HG03280 (cell line): ENCODE results near the gene ALDH2.
A peak's percentile ranks its signal among the peaks of the same experiment; 100 is the strongest.
"Not testable (repeated sequence)": the region's sequence is repeated elsewhere in the genome, so short reads cannot be mapped to it uniquely, and the experiment has no call there.

ENCODE experiments used
- ATAC-seq: cut with Tn5 transposase; IDR thresholded peaks from one replicate; pipeline ENCODE4 v1.9.1; 2021; ENCODE audit warnings: mild to moderate bottlenecking, moderate library complexity; ENCODE audit not compliant: unreplicated experiment

ALDH2 gene

GRCh38 chr12:111825509-111825908 lies 58.8 kb downstream of the ALDH2 start:
- ATAC-seq: no peak

DNA sequence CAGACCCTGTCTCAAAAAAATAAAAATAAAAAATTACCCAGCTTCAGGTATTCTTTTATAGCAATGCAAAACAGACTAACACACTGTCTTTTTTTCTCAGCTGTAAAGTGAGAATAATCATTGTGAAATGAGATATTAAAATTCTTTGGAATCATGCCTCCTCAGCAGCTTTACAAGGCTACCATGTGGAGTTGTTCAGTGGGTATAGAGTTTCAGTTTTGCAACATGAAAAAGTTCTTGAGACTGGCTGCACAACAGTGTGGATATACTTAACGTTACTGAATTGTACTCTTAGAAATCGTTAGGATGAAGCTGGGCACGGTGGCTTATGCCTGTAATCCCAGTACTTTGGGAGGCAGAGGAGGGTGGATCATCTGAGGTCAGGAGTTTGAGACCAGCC lies 59.6 kb downstream of the ALDH2 start:
- no peak for ATAC-seq

DNA sequence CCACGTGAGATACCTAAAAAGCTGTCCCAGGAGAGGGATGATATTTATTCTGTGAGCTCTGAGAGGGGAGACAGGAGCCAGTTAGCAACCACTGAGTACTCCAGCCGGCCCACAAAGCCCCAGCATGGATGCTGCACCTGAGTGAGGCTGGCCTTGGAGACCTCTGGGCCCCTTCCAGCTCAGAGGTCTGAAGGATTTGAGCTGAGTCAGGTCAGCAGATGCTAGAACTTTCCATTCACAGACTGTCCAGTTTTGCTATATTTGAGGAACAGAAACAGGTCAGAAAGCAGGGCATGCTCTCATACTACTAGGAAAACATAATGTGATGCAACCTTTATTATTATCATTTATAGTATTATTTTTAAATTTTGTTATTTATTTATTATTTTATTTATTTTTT lies 60.3 kb downstream of the ALDH2 start:
- no peak for ATAC-seq

GRCh38 chr12:111827907-111828306 lies 61.2 kb downstream of the ALDH2 start:
- no peak for ATAC-seq

DNA sequence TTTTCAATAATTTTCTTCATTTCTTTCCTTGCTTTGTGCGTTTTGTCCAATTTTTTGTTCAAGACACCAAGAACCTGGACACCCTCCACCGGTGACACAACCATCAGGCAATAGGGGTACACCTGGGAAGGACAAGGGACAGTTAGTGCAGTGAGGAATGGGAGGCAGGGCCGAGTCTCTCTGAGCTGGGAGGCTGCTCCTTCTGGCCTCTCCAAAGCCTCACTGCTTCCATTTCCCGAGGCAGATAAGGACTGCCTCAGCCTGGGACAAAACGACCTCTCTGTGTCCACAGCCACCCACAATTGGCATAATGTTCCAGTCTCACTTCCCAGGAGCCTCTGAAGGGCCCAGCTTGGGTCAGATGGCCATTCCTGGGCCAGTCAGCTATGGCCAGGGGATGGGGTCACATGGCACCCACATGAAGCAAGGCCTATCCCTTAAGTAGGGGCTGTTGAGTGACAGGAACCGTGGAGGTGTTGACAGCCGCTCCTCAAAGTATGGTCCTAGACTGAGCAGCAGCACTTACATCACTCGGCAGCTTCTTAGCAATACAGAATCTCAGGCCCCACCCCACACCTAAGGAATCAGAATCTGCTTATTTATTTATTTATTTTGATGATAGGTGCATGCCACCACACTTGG lies 61.7 kb downstream of the ALDH2 start:
- no peak for ATAC-seq

- not testable (repeated sequence) for ATAC-seq
Measured at GRCh38 chr12:111829635-111830034, 62.9 kb downstream of the ALDH2 start.

GRCh38 chr12:111834740-111835386 lies 68.1 kb downstream of the ALDH2 start:
- ATAC-seq: not testable (repeated sequence)

GRCh38 chr12:111835531-111836181 lies 68.9 kb downstream of the ALDH2 start:
- not testable (repeated sequence) for ATAC-seq

DNA sequence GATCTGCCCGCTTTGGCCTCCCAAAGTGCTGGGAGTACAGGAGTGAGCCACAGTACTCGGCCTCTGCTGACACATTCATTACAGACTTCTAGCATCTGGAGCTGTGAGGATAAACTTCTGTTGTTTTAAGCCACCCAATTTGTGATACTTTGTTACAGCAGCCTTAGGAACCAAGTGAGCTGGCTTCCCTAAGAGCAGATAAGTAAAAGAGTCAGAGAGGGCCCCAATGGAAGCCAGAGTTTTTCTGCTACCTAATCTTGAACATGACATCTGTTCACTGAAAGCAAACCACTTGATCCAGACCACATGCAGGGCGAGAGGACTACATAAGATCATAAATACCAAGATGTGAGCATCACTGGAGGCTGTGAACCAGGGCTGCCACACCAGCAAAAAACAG lies 71.6 kb downstream of the ALDH2 start:
- no peak for ATAC-seq

DNA sequence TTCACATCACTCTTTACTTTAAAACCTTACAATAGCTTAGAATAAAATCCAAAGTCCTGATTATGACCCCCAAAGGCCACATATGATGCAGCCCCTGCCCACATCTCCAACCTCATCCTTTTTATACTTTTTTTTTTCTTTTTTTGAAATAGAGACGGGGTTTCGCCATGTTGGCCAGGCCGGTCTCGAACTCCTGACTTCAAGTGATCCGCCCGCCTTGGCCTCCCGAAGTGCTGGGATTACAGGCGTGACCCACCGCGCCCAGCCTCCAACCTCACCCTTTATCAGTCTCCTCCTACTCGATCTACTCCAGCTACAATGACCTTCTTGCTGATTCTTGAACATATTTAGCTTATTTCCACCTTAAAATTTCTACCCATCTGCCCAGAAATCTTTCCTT lies 74.1 kb downstream of the ALDH2 start:
- no peak for ATAC-seq

DNA sequence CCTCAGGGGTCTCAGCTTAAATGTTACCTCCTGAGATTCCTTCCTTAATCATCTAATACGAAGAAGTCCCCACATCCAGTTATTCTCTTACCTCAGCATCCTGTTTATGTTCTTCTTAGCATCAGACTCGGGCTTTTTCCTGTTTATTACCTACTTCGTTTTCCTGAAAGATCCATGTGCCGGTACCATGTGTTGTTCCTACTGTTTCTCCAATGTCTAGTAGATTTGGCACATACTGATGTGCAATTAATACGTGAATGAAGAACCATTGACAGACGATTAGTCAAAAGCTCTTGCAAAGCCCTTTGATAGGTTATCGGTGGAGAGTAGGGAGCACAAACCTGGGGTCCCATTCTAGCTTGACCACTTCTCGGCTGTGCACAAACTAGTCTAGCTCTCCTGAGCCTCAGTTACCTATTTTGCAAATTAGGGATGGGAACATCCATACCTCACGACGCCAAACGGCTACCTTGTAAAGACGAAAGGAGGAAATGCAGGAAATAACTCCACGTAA lies 74.6 kb downstream of the ALDH2 start:
- peak; percentile 3 for ATAC-seq

GRCh38 chr12:111841750-111842555 lies 75.2 kb downstream of the ALDH2 start, which contains the start of gene MAPKAPK5:
Gene MAPKAPK5, plus strand, starts transcription at chr12:111842228. Its CDS starts 506 bp downstream, at chr12:111842734.
- peak; percentile 76 for ATAC-seq

GRCh38 chr12:111842556-111843396 lies 76.0 kb downstream of the ALDH2 start:
- ATAC-seq: peak; percentile 35

GRCh38 chr12:111846016-111846415 lies 79.3 kb downstream of the ALDH2 start:
- no peak for ATAC-seq

GRCh38 chr12:111850526-111850925 lies 83.8 kb downstream of the ALDH2 start:
- ATAC-seq: no peak

DNA sequence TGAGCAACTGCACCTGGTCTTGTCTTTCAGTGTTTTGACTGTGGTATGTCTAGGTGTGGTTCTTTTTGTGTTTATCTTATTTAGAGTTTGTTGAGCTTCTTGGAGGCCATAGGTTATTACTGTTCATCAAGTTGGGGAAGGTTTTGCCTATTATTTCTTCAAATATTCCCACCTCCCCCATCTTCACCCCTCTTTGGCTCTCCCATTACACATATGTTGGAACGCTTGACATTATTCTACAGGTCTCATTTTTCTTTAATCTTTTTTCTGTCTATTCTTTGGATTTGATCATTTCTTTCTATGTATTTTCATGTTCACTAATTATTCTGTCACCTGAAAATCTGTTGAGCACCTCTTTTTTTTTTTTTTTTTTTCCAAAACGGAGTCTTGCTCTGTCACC lies 91.5 kb downstream of the ALDH2 start:
- no peak for ATAC-seq

DNA sequence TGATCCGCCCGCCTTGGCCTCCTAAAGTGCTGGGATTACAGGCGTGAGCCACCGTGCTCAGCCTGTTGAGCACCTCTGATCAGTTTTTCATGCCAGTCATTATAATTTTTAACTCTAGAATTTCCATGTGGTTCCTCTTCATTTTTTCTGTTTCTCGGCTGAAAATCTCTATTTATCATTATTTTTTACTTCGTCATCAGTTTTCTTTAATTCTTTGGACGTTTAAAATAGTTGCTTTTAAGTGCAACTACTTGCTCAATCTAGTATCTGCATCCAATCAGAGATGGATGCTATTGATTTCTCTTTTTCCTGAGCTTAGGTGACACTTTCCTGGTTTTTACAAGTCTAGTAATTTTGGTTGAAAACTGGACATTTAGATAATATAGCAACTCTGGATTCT lies 92.0 kb downstream of the ALDH2 start:
- no peak for ATAC-seq

GRCh38 chr12:111864913-111865312 lies 98.2 kb downstream of the ALDH2 start:
- no peak for ATAC-seq
